ENCODE measurements around the gene MCCC1. TPM values are rescaled to one million over a fixed set of nuclear protein-coding genes. Genes with fewer than 3 reads are reported as not detected.

Gene MCCC1
- total and polyA plus RNA-seq, 2 experiments from 2014 or later: 30.8 to 37.7 TPM

- H3K79me2 ChIP-seq: peaks cover 95% of the 10 kb centered on the region
- no peaks in the 10 kb centered on the region for H3K9me3 ChIP-seq (ENCODE audit: low read depth)
- peaks cover 28% of the 10 kb centered on the region for H4K20me1 ChIP-seq (ENCODE audit: insufficient read depth, poor library complexity, severe bottlenecking)
- TF ChIP-seq EZH2 (IDR thresholded peaks at IDR 0.05; ENCODE audit: borderline replicate concordance) (no peak), EZH2phosphoT487 (IDR thresholded peaks at IDR 0.05; ENCODE audit: low read depth, severe bottlenecking, unreplicated experiment) (no peak), CTCF (IDR thresholded peaks at IDR 0.05; ENCODE audit: poor library complexity) (no peak)
- H3K27me3 ChIP-seq: no peaks in the 10 kb centered on the region
- H3K36me3 ChIP-seq (replicated peaks; ENCODE audit: insufficient read depth, low read depth): no peaks in the 10 kb centered on the region
- H2AFZ ChIP-seq: no peak overlapping the region
- no peak overlapping the region for H3K4me3 ChIP-seq
- H3K4me1 ChIP-seq (ENCODE audit: insufficient read depth): peaks cover 8% of the 10 kb centered on the region
- no peak for DNase-seq (ENCODE audit: low spot score)
- H3K27ac ChIP-seq: no peak overlapping the region
- no peak overlapping the region for H3K4me2 ChIP-seq
- H3K9me2 ChIP-seq (replicated peaks; ENCODE audit: insufficient read depth): no peaks in the 10 kb centered on the region
These were observed 130.0 kb downstream of the MCCC1 start for GRCh38 chr3:182969277-182969676.

GRCh38 chr3:182967218-182968204 is 131.8 kb downstream of the MCCC1 start:
- Histone ChIP-seq H3K27me3 (no peaks in the 10 kb centered on the region), H3K79me2 (peaks cover 77% of the 10 kb centered on the region), H3K9me3 (ENCODE audit: low read depth) (no peaks in the 10 kb centered on the region), H3K36me3 (replicated peaks; ENCODE audit: insufficient read depth, low read depth) (no peaks in the 10 kb centered on the region), H3K4me2 (no peak overlapping the region), H3K27ac (no peak overlapping the region), H3K4me1 (ENCODE audit: insufficient read depth) (peaks cover 8% of the 10 kb centered on the region), H3K9me2 (replicated peaks; ENCODE audit: insufficient read depth) (no peaks in the 10 kb centered on the region), H4K20me1 (ENCODE audit: insufficient read depth, poor library complexity, severe bottlenecking) (peaks cover 28% of the 10 kb centered on the region), H2AFZ (no peak overlapping the region), H3K4me3 (no peak overlapping the region)
- TF ChIP-seq EZH2 (IDR thresholded peaks at IDR 0.05; ENCODE audit: borderline replicate concordance) (no peak), EZH2phosphoT487 (IDR thresholded peaks at IDR 0.05; ENCODE audit: low read depth, severe bottlenecking, unreplicated experiment) (no peak), CTCF (IDR thresholded peaks at IDR 0.05; ENCODE audit: poor library complexity) (no peak)
- no peak for DNase-seq (ENCODE audit: low spot score)
- 85% methylated on average over 6 of the region's 6 CpGs for WGBS (ENCODE audit: low lambda C conversion rate, missing lambda C conversion rate)

GRCh38 chr3:182965861-182966366 is 133.4 kb downstream of the MCCC1 start:
- no peaks in the 10 kb centered on the region for H3K27me3 ChIP-seq
- peaks cover 65% of the 10 kb centered on the region for H3K79me2 ChIP-seq
- no peaks in the 10 kb centered on the region for H3K36me3 ChIP-seq (replicated peaks; ENCODE audit: insufficient read depth, low read depth)
- H3K4me1 ChIP-seq (ENCODE audit: insufficient read depth): peaks cover 8% of the 10 kb centered on the region
- H3K4me3 ChIP-seq: no peak overlapping the region
- peaks cover 13% of the 10 kb centered on the region for H4K20me1 ChIP-seq (ENCODE audit: insufficient read depth, poor library complexity, severe bottlenecking)
- no peak for DNase-seq (ENCODE audit: low spot score)
- H3K4me2 ChIP-seq: no peak overlapping the region
- whole genome bisulfite sequencing (ENCODE audit: low lambda C conversion rate, missing lambda C conversion rate): 90% methylated on average over 9 of the region's 9 CpGs
- H2AFZ ChIP-seq: no peak overlapping the region
- H3K9me2 ChIP-seq (replicated peaks; ENCODE audit: insufficient read depth): no peaks in the 10 kb centered on the region
- no peak overlapping the region for H3K27ac ChIP-seq
- H3K9me3 ChIP-seq (ENCODE audit: low read depth): no peaks in the 10 kb centered on the region
- TF ChIP-seq EZH2phosphoT487 (IDR thresholded peaks at IDR 0.05; ENCODE audit: low read depth, severe bottlenecking, unreplicated experiment): no peak
- no peak for TF ChIP-seq CTCF (IDR thresholded peaks at IDR 0.05; ENCODE audit: poor library complexity)
- no peak for TF ChIP-seq EZH2 (IDR thresholded peaks at IDR 0.05; ENCODE audit: borderline replicate concordance)

Other genes with a start within 250 kb of the MCCC1 start
- 41.5 and 49.2 TPM in 2 replicates for gene DCUN1D1, start 119.0 kb downstream of the MCCC1 start, total RNA-seq
- 22.2 and 23.8 TPM in 2 replicates for gene DCUN1D1, start 119.0 kb downstream of the MCCC1 start, polyA plus RNA-seq
- gene LAMP3, start 63.2 kb upstream of the MCCC1 start, total RNA-seq: 0.52 and 0.60 TPM in 2 replicates
- gene LAMP3, start 63.2 kb upstream of the MCCC1 start, polyA plus RNA-seq: 0.99 and 1.5 TPM in 2 replicates
- 39.6 and 40.7 TPM in 2 replicates for gene B3GNT5, start 153.8 kb upstream of the MCCC1 start, total RNA-seq
- gene B3GNT5, start 153.8 kb upstream of the MCCC1 start, polyA plus RNA-seq: 16.2 and 22.7 TPM in 2 replicates

Data from hepatocyte (in vitro differentiated cells).